Thyroid gland (tissue), 4 donors: Measurements from ENCODE around the gene PPM1H. TPM values are rescaled to one million over a fixed set of nuclear protein-coding genes. Genes with fewer than 3 reads are reported as not detected.
"Not testable (repeated sequence)": the region's sequence is repeated elsewhere in the genome, so short reads cannot be mapped to it uniquely, and the experiment has no call there.

Experiments used
- DNase-seq, 2 donors: peaks; one replicate each; pipeline ENCODE4 v3.0.0-alpha.2; 2019
- H3K27ac ChIP-seq, 3 donors: fragments of 200-600 bp; sonication (generic); 1 replicate in 2 of 3; 2 replicates in 1 of 3; pipeline ENCODE4 v1.5.1; 2016 to 2019; ENCODE audit warnings: mild to moderate bottlenecking in 1 of 3, moderate library complexity in 1 of 3
- H3K27me3 ChIP-seq: fragments of 200-600 bp; sonication (generic); one replicate; pipeline ENCODE4 v1.5.1; 2019
- H3K36me3 ChIP-seq, 2 donors: fragments of 200-600 bp; sonication (generic); one replicate each; pipeline ENCODE4 v1.5.1; 2016 to 2019
- H3K4me1 ChIP-seq, 2 donors: fragments of 200-600 bp; sonication (generic); one replicate each; pipeline ENCODE4 v1.5.1; 2017 to 2019
- H3K4me3 ChIP-seq, 3 donors: fragments of 200-600 bp; sonication (generic); replicated peaks in 1 of 3; 1 replicate in 2 of 3; 2 replicates in 1 of 3; pipeline ENCODE4 v1.5.1; 2016; ENCODE audit warnings: mild to moderate bottlenecking in 1 of 3
- H3K9me3 ChIP-seq: fragments of 200-600 bp; sonication (generic); one replicate; pipeline ENCODE4 v1.5.1; 2017
- POLR2A ChIP-seq, 2 donors: fragments of 450-650 bp; IDR thresholded peaks; one replicate each; pipeline ENCODE4 v1.6.1; 2017; ENCODE audit warnings: antibody characterized with exemption in 2 of 2, mild to moderate bottlenecking in 2 of 2, moderate library complexity in 1 of 2
- WGBS, 2 donors: methylation state at CpG; one replicate each; pipeline ENCODE4 v1.1.5; 2017; 5-methylcytosine and 5-hydroxymethylcytosine counted together
- intact Hi-C: fragments of 100-400 bp; cut with DNase I; formaldehyde crosslinking; loops from one replicate; pipeline ENCODE4 v1.15.1; 2023
- total RNA-seq, 4 donors: library from RNA; depleted of rRNA; stranded (reverse); fragments of >200 nt; gene quantifications; one replicate each; pipeline ENCODE4 v1.2.3, GENCODE V29; 2016
- TF ChIP-seq, protein P1 (sequence below), 6 experiments: fragments of 200-600 bp in 3 of 6; fragments of 450-650 bp in 3 of 6; sonication (generic) in 3 of 6; IDR thresholded peaks; one replicate each; pipeline ENCODE4 v1.5.1; 2016 to 2019; ENCODE audit warnings: antibody characterized with exemption in 6 of 6, mild to moderate bottlenecking in 2 of 6, inconsistent platforms in 1 of 6, moderate library complexity in 1 of 6

The PPM1H gene
- total RNA-seq, 4 donors from 2014 or later = 3.9 to 12.7 (median 9.0) TPM

DNA sequence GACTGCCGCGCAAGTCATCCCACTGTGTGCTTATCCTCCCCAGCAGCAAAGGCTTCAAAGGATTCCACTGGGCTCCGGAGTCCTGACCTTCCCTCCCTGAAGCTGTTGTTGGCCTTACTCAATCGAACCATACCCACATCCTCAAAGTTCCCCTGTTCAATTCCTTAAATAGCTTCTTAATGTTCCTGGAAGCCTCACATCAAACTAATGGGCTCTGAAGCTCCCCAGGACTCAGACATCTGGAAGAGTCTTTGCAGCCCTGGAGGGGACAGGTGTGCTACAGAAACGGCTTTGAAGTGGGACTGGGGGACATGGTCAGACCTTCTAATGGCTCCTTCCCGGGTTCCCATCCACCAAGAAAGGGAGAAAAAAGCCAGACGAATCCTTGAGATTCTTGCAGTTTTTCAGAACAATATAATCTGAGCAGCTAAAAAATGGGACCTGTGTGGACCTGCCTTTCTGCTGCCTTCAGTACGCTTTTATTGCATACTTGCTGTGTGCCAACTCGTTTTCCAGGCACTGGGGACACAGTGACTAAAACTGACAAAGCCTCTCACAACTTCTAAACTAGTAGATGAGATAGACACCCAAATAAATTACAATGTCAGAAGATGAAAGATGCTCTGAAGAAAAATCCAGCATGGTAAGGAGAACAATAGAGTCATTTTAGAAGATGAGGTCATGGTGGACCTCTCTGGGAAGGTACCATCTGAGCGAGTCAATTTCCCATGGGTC lies 263.8 kb downstream of the PPM1H start:
- no peak for TF ChIP-seq POLR2A (IDR thresholded peaks at IDR 0.05)
- TF ChIP-seq, protein P1, sequence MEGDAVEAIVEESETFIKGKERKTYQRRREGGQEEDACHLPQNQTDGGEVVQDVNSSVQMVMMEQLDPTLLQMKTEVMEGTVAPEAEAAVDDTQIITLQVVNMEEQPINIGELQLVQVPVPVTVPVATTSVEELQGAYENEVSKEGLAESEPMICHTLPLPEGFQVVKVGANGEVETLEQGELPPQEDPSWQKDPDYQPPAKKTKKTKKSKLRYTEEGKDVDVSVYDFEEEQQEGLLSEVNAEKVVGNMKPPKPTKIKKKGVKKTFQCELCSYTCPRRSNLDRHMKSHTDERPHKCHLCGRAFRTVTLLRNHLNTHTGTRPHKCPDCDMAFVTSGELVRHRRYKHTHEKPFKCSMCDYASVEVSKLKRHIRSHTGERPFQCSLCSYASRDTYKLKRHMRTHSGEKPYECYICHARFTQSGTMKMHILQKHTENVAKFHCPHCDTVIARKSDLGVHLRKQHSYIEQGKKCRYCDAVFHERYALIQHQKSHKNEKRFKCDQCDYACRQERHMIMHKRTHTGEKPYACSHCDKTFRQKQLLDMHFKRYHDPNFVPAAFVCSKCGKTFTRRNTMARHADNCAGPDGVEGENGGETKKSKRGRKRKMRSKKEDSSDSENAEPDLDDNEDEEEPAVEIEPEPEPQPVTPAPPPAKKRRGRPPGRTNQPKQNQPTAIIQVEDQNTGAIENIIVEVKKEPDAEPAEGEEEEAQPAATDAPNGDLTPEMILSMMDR (IDR thresholded peaks at IDR 0.05) = no peak
- H3K27me3 ChIP-seq = no peaks in the 10 kb centered on the region
- DNase-seq = no peak
- H3K36me3 ChIP-seq = no peaks in the 10 kb centered on the region
- H3K4me1 ChIP-seq = peaks cover 6 to 27% of the 10 kb centered on the region in 2 donors
- H3K9me3 ChIP-seq = no peaks in the 10 kb centered on the region
- intact Hi-C loops = no loop called here
- peak overlapping the region in 2 of 3 donors; percentile 73 to 80 for H3K27ac ChIP-seq
- no peak overlapping the region for H3K4me3 ChIP-seq
- 83 to 91% methylated on average over 10 of the region's 10 CpGs for WGBS, 2 donors

- Histone ChIP-seq H3K4me3 (no peak overlapping the region), H3K36me3 (no peaks in the 10 kb centered on the region), H3K9me3 (no peaks in the 10 kb centered on the region), H3K27ac (peak overlapping the region in 1 of 3 donors; percentile 1), H3K4me1 (peaks cover 21 to 40% of the 10 kb centered on the region in 2 donors), H3K27me3 (no peaks in the 10 kb centered on the region)
- DNase-seq = no peak
- intact Hi-C loops = no loop called here
- WGBS, 2 donors = 90 to 98% methylated on average over 3 of the region's 3 CpGs
- TF ChIP-seq, protein P1 (IDR thresholded peaks at IDR 0.05) = no peak
Observed at GRCh38 chr12:62668782-62669181, 266.2 kb downstream of the PPM1H start.

DNA sequence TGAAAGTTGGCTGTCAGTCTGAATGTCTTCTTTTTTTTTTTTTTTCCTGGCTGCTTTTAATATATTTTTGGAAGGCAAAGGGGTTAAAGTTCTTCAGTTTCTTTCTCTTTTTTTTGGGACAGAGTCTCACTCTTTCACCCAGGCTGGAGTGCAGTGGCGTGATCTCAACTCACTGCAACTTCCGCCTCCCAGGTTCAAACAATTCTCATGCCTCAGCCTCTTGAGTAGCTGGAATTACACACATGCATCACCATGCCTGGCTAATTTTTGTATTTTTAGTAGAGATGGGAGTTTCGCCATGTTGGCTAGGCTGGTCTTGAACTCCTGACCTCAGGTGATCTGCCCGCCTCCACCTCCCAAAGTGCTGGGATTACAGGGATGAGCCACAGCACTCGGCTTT lies 270.0 kb downstream of the PPM1H start:
- H3K4me3 ChIP-seq, H3K27me3 ChIP-seq, H3K36me3 ChIP-seq, H3K9me3 ChIP-seq, intact Hi-C loops: not testable (repeated sequence)
- peak in 1 of 2 donors; percentile 36 for TF ChIP-seq POLR2A (IDR thresholded peaks at IDR 0.05)
- Histone ChIP-seq H3K27ac (peak overlapping the region; percentile 90 to 95 (median 95)), H3K4me1 (peaks cover 33 to 47% of the 10 kb centered on the region in 2 donors)
- 43 to 52% methylated on average over 5 of the region's 5 CpGs for WGBS, 2 donors
- peak; percentile 73 to 76 for DNase-seq

DNA sequence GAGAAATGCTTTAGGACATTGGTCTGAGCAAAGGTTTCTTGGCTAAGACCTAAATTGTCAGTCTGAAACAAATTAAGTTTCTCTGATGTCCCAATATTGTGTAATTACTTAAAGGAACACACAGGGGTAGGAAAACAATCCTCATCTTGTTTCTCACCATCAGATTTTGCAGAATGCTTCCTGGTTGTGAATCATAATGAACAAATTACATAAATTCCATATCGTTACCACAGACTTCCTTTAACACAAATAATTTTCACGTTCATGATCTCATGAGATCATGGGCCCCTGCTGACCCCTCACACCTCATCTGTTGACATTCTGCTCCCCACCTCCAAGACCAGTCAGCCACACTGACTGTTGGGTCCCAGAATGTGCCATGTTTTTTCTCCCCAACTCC lies 274.2 kb downstream of the PPM1H start:
- no peaks in the 10 kb centered on the region for H3K27me3 ChIP-seq
- no peaks in the 10 kb centered on the region for H3K9me3 ChIP-seq
- no peak overlapping the region for H3K4me3 ChIP-seq
- intact Hi-C loops = no loop called here
- H3K36me3 ChIP-seq = no peaks in the 10 kb centered on the region
- H3K4me1 ChIP-seq = peaks cover 30 to 47% of the 10 kb centered on the region in 2 donors
- no peak for DNase-seq
- TF ChIP-seq POLR2A (IDR thresholded peaks at IDR 0.05) = no peak
- TF ChIP-seq, protein P1 (IDR thresholded peaks at IDR 0.05) = no peak
- peak overlapping the region in 1 of 3 donors; percentile 95 for H3K27ac ChIP-seq
- WGBS, 2 donors = 70 to 87% methylated on average over 2 of the region's 2 CpGs

GRCh38 chr12:62659453-62660295 lies 275.3 kb downstream of the PPM1H start:
- DNase-seq = no peak
- no peak for TF ChIP-seq POLR2A (IDR thresholded peaks at IDR 0.05)
- TF ChIP-seq, protein P1 (IDR thresholded peaks at IDR 0.05) = no peak
- H3K4me1 ChIP-seq = peaks cover 22 to 42% of the 10 kb centered on the region in 2 donors
- WGBS, 2 donors = 58 to 67% methylated on average over 3 of the region's 3 CpGs
- intact Hi-C loops = no loop called here
- H3K36me3 ChIP-seq = no peaks in the 10 kb centered on the region
- H3K27me3 ChIP-seq = no peaks in the 10 kb centered on the region
- H3K9me3 ChIP-seq = no peaks in the 10 kb centered on the region
- H3K27ac ChIP-seq = peak overlapping the region in 1 of 3 donors; percentile 49
- H3K4me3 ChIP-seq = no peak overlapping the region
